GM21447 (cell line): Measurements from ENCODE around the gene BOLA2B.

Source experiments
- ATAC-seq: cut with Tn5 transposase; IDR thresholded peaks from one replicate; pipeline ENCODE4 v1.9.1; 2021; ENCODE audit not compliant: unreplicated experiment

Gene BOLA2B

DNA sequence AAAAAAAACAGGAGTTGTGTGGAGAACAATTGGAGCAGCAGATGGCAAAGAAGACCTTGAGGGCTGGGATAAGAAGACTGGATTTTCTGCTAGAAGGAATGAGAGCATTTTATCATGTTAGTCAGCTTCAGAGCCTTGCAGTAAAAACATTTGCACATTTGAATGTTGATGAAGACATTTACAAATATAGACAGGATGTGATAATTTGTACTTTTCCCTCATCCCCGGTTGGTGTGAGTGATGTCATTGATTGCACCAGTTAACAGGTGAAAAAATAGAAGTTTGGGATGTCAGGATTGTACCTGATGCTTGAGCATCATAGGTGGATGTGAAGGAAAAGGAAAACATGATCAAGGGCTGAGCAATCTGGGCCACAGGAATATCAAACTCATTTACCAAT lies 47.8 kb downstream of the BOLA2B start:
- no peak for ATAC-seq

DNA sequence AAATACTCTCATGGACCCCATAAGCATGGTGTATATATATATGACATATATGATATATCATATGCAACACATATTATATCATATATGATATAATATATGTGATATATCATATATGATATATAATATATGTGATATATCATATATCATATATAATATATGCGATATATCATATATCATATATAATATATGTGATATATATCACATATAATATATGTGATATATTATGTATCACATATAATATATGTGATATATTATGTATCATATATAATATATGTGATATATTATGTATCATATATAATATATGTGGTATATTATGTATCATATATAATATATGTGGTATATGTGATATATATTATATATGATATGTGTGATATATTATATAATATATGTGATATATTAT lies 48.5 kb downstream of the BOLA2B start:
- no peak for ATAC-seq

DNA sequence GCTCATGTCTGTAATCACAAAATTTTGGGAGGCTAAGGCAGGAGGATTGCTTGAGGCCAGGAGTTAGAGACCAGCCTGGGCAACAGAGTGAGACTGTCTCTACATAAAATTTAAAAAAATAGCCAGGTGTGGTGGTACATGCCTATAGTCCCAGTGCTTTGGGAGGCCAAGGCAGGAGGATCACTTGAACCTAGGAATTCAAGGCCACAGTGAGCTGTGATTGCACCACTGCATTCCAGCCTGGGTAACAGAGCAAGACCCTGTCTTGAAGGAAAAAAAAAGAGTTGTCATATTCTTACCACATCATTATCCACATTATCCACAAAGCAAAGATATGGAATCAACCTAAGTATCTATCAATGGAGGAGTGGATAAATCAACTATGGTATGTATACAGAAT lies 49.4 kb downstream of the BOLA2B start:
- ATAC-seq: no peak

DNA sequence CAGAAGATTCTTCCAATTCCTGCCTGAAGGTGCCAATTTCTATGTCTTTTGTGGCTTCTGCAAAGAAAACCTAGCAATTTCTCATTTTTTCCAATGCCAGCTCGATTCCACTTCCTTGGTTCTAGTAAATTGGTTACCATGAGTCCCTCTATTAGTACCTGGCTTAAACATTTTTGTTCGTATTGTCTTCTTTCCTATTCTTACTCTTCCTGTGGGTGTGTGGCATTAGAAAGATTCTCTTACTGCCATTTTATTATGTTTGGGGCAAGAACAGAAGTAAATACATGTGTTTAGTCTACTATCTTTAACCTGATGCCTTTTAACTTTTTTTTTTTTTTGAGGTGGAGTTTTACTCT lies 50.1 kb downstream of the BOLA2B start:
- ATAC-seq: no peak
